Mesendoderm (in vitro differentiated cells): ENCODE results near the gene KCNT1.

Source experiments
- DNase-seq: peaks from one replicate; pipeline ENCODE4 v3.0.0; 2013
- H2AK5ac ChIP-seq: 2 replicates; pipeline ENCODE4 v1.6.1; 2013; ENCODE audit warnings: low read length, inconsistent platforms
- H2BK120ac ChIP-seq: 2 replicates; pipeline ENCODE4 v1.6.1; 2013; ENCODE audit warnings: low read depth, mild to moderate bottlenecking, low read length, moderate library complexity, mixed read lengths
- H2BK15ac ChIP-seq: replicated peaks from 2 replicates; pipeline ENCODE4 v1.6.1; 2013; ENCODE audit warnings: low read depth, mild to moderate bottlenecking, moderate library complexity
- H2BK5ac ChIP-seq: 2 replicates; pipeline ENCODE4 v1.6.1; 2013; ENCODE audit warnings: low read length, inconsistent platforms
- H3K18ac ChIP-seq: 2 replicates; pipeline ENCODE4 v1.6.1; 2013; ENCODE audit warnings: mild to moderate bottlenecking, low read length, mixed read lengths
- H3K23ac ChIP-seq: one replicate; pipeline ENCODE4 v1.6.1; 2013; ENCODE audit warnings: low read length
- H3K27ac ChIP-seq: 2 replicates; pipeline ENCODE4 v1.5.1; 2013; ENCODE audit warnings: low read depth, mild to moderate bottlenecking, inconsistent platforms, low read length, moderate library complexity
- H3K27me3 ChIP-seq: 2 replicates; pipeline ENCODE4 v1.6.1; 2013; ENCODE audit warnings: low read length, control low read depth, mild to moderate bottlenecking, inconsistent platforms; ENCODE audit not compliant: insufficient read depth, poor library complexity
- H3K36me3 ChIP-seq: 2 replicates; pipeline ENCODE4 v1.6.1; 2013; ENCODE audit warnings: low read length, inconsistent platforms; ENCODE audit not compliant: control insufficient read depth, insufficient read depth
- H3K4ac ChIP-seq: one replicate; pipeline ENCODE4 v1.6.1; 2013; ENCODE audit warnings: low read depth, mild to moderate bottlenecking, low read length, moderate library complexity
- H3K4me1 ChIP-seq: 2 replicates; pipeline ENCODE4 v1.6.1; 2013; ENCODE audit warnings: low read depth, low read length, inconsistent platforms; ENCODE audit not compliant: control insufficient read depth
- H3K4me2 ChIP-seq: 2 replicates; pipeline ENCODE4 v1.6.1; 2013; ENCODE audit warnings: low read length
- H3K4me3 ChIP-seq: 2 replicates; pipeline ENCODE4 v1.5.1; 2013; ENCODE audit warnings: mild to moderate bottlenecking, low read length
- H3K56ac ChIP-seq: one replicate; pipeline ENCODE4 v1.6.1; 2013; ENCODE audit warnings: low read length
- H3K79me1 ChIP-seq: 2 replicates; pipeline ENCODE4 v1.6.1; 2013; ENCODE audit warnings: low read length, inconsistent platforms
- H3K79me2 ChIP-seq: 2 replicates; pipeline ENCODE4 v1.6.1; 2013; ENCODE audit warnings: mild to moderate bottlenecking, low read length; ENCODE audit not compliant: control insufficient read depth, insufficient read depth
- H3K9ac ChIP-seq: 2 replicates; pipeline ENCODE4 v1.6.1; 2013; ENCODE audit warnings: low read length, inconsistent platforms
- H4K5ac ChIP-seq: one replicate; pipeline ENCODE4 v1.6.1; 2013; ENCODE audit warnings: low read length
- H4K8ac ChIP-seq: one replicate; pipeline ENCODE4 v1.6.1; 2013; ENCODE audit warnings: low read depth, mild to moderate bottlenecking, control low read depth, low read length, moderate library complexity
- WGBS: extraction: QIAGEN DNeasy Blood & Tissue Kit; methylation state at CpG from one replicate; pipeline ENCODE4 v1.1.7; 2013; ENCODE audit warnings: low lambda C conversion rate, missing lambda C conversion rate; ENCODE audit not compliant: insufficient coverage; ENCODE audit errors: extremely low coverage; 5-methylcytosine and 5-hydroxymethylcytosine counted together

Gene KCNT1

GRCh38 chr9:135757356-135757755 is 55.4 kb downstream of the KCNT1 start:
- no peaks in the 10 kb centered on the region for H3K36me3 ChIP-seq
- WGBS = no CpG with 5 or more reads among the region's 14 CpGs
- no peak overlapping the region for H3K56ac ChIP-seq
- H3K4me1 ChIP-seq = no peaks in the 10 kb centered on the region
- no peak overlapping the region for H3K18ac ChIP-seq
- no peaks in the 10 kb centered on the region for H3K27me3 ChIP-seq
- no peak overlapping the region for H2BK5ac ChIP-seq
- H3K27ac ChIP-seq = no peak overlapping the region
- H3K79me1 ChIP-seq = no peaks in the 10 kb centered on the region
- H3K79me2 ChIP-seq = no peaks in the 10 kb centered on the region
- H4K8ac ChIP-seq = no peak overlapping the region
- no peak overlapping the region for H3K9ac ChIP-seq
- no peak for DNase-seq
- H3K23ac ChIP-seq = no peak overlapping the region
- H2BK15ac ChIP-seq = no peak overlapping the region
- H3K4me2 ChIP-seq = no peak overlapping the region
- H2BK120ac ChIP-seq = no peak overlapping the region
- H3K4me3 ChIP-seq = no peak overlapping the region
- no peak overlapping the region for H2AK5ac ChIP-seq
- H4K5ac ChIP-seq = no peak overlapping the region
- no peak overlapping the region for H3K4ac ChIP-seq

GRCh38 chr9:135758056-135758455 is 56.1 kb downstream of the KCNT1 start:
- DNase-seq = no peak
- no peak overlapping the region for H3K23ac ChIP-seq
- H3K27me3 ChIP-seq = no peaks in the 10 kb centered on the region
- H4K5ac ChIP-seq = no peak overlapping the region
- H2BK5ac ChIP-seq = no peak overlapping the region
- no peak overlapping the region for H3K27ac ChIP-seq
- H3K79me2 ChIP-seq = no peaks in the 10 kb centered on the region
- H4K8ac ChIP-seq = no peak overlapping the region
- no peaks in the 10 kb centered on the region for H3K79me1 ChIP-seq
- H3K36me3 ChIP-seq = no peaks in the 10 kb centered on the region
- H3K56ac ChIP-seq = no peak overlapping the region
- H2BK15ac ChIP-seq = no peak overlapping the region
- WGBS = no CpG with 5 or more reads among the region's 21 CpGs
- H3K4me3 ChIP-seq = no peak overlapping the region
- H3K18ac ChIP-seq = no peak overlapping the region
- H2AK5ac ChIP-seq = no peak overlapping the region
- no peaks in the 10 kb centered on the region for H3K4me1 ChIP-seq
- H3K4ac ChIP-seq = no peak overlapping the region
- no peak overlapping the region for H3K4me2 ChIP-seq
- H3K9ac ChIP-seq = no peak overlapping the region
- no peak overlapping the region for H2BK120ac ChIP-seq

- no peaks in the 10 kb centered on the region for H3K79me1 ChIP-seq
- no peak overlapping the region for H3K18ac ChIP-seq
- no peaks in the 10 kb centered on the region for H3K27me3 ChIP-seq
- no peak overlapping the region for H3K23ac ChIP-seq
- H3K79me2 ChIP-seq = no peaks in the 10 kb centered on the region
- H3K4me3 ChIP-seq = no peak overlapping the region
- no peak overlapping the region for H2BK5ac ChIP-seq
- no peak overlapping the region for H3K4me2 ChIP-seq
- no peak overlapping the region for H2BK120ac ChIP-seq
- H3K56ac ChIP-seq = no peak overlapping the region
- H4K5ac ChIP-seq = no peak overlapping the region
- no peak overlapping the region for H3K27ac ChIP-seq
- no peak overlapping the region for H2AK5ac ChIP-seq
- no peak overlapping the region for H3K9ac ChIP-seq
- no CpG with 5 or more reads among the region's 10 CpGs for whole genome bisulfite sequencing
- no peak overlapping the region for H3K4ac ChIP-seq
- no peak overlapping the region for H4K8ac ChIP-seq
- no peaks in the 10 kb centered on the region for H3K36me3 ChIP-seq
- no peaks in the 10 kb centered on the region for H3K4me1 ChIP-seq
- DNase-seq = no peak
- H2BK15ac ChIP-seq = no peak overlapping the region
These were observed 56.9 kb downstream of the KCNT1 start for GRCh38 chr9:135758870-135759269.

GRCh38 chr9:135759676-135760300 is 57.8 kb downstream of the KCNT1 start:
- Histone ChIP-seq H3K27me3 (no peaks in the 10 kb centered on the region), H4K5ac (no peak overlapping the region), H3K79me2 (no peaks in the 10 kb centered on the region), H3K9ac (no peak overlapping the region), H3K23ac (no peak overlapping the region), H2BK5ac (no peak overlapping the region), H4K8ac (no peak overlapping the region), H3K27ac (no peak overlapping the region), H2BK120ac (no peak overlapping the region), H3K4me2 (no peak overlapping the region), H3K4ac (no peak overlapping the region), H2BK15ac (no peak overlapping the region), H3K36me3 (no peaks in the 10 kb centered on the region), H3K18ac (no peak overlapping the region), H3K56ac (no peak overlapping the region), H3K4me1 (no peaks in the 10 kb centered on the region), H3K79me1 (no peaks in the 10 kb centered on the region), H3K4me3 (no peak overlapping the region), H2AK5ac (no peak overlapping the region)
- DNase-seq = no peak
- no CpG with 5 or more reads among the region's 24 CpGs for WGBS

- Histone ChIP-seq H2BK15ac (no peak overlapping the region), H3K27ac (no peak overlapping the region), H3K4ac (no peak overlapping the region), H3K9ac (no peak overlapping the region), H4K8ac (no peak overlapping the region), H3K27me3 (no peaks in the 10 kb centered on the region), H3K79me2 (no peaks in the 10 kb centered on the region), H3K79me1 (no peaks in the 10 kb centered on the region), H2BK120ac (no peak overlapping the region), H3K36me3 (no peaks in the 10 kb centered on the region), H4K5ac (no peak overlapping the region), H3K4me3 (no peak overlapping the region), H3K56ac (no peak overlapping the region), H3K4me2 (no peak overlapping the region), H3K4me1 (no peaks in the 10 kb centered on the region), H3K23ac (no peak overlapping the region), H3K18ac (no peak overlapping the region), H2AK5ac (no peak overlapping the region), H2BK5ac (no peak overlapping the region)
- WGBS = no CpG with 5 or more reads among the region's 12 CpGs
- DNase-seq = no peak
These were observed 58.5 kb downstream of the KCNT1 start for GRCh38 chr9:135760465-135760864.

- no peak overlapping the region for H3K18ac ChIP-seq
These were observed 59.3 kb downstream of the KCNT1 start for GRCh38 chr9:135761150-135761844.

More at GRCh38 chr9:135761150-135761844, 59.3 kb downstream of the KCNT1 start:
- no peak for DNase-seq
- Histone ChIP-seq H3K27ac (no peak overlapping the region), H3K56ac (no peak overlapping the region), H3K79me1 (no peaks in the 10 kb centered on the region), H3K9ac (no peak overlapping the region), H3K79me2 (no peaks in the 10 kb centered on the region), H3K4me1 (no peaks in the 10 kb centered on the region), H3K27me3 (no peaks in the 10 kb centered on the region), H3K36me3 (no peaks in the 10 kb centered on the region), H4K5ac (no peak overlapping the region), H2BK15ac (no peak overlapping the region), H3K4ac (no peak overlapping the region), H3K23ac (no peak overlapping the region), H3K4me2 (no peak overlapping the region), H2BK5ac (no peak overlapping the region), H2AK5ac (no peak overlapping the region), H3K4me3 (no peak overlapping the region), H2BK120ac (no peak overlapping the region), H4K8ac (no peak overlapping the region)
- WGBS = no CpG with 5 or more reads among the region's 20 CpGs
